ENCODE results near the gene TTC22.

The TTC22 gene

GRCh38 chr1:54806931-54807611 lies 5.9 kb upstream of the TTC22 start:
- peak; percentile 56 for DNase-seq

GRCh38 chr1:54805981-54806381 lies 4.9 kb upstream of the TTC22 start:
- DNase-seq = no peak

- no peak for DNase-seq
Observed at GRCh38 chr1:54805466-54805865, 4.3 kb upstream of the TTC22 start.

- peak; percentile 64 for DNase-seq
Observed at GRCh38 chr1:54804471-54805132, 3.5 kb upstream of the TTC22 start.

GRCh38 chr1:54803761-54804470 lies 2.8 kb upstream of the TTC22 start:
- peak; percentile 54 for DNase-seq

- DNase-seq = no peak
Observed at GRCh38 chr1:54800041-54800898, 853 bp downstream of the TTC22 start.

- peak; percentile 91 for DNase-seq
Observed at GRCh38 chr1:54798769-54799641, 2.1 kb downstream of the TTC22 start.

- DNase-seq = no peak
Observed at GRCh38 chr1:54798206-54798605, 2.9 kb downstream of the TTC22 start.

GRCh38 chr1:54796902-54797301 lies 4.2 kb downstream of the TTC22 start:
- no peak for DNase-seq

GRCh38 chr1:54795841-54796468 lies 5.2 kb downstream of the TTC22 start:
- DNase-seq = no peak

GRCh38 chr1:54795356-54795665 lies 5.8 kb downstream of the TTC22 start:
- DNase-seq = no peak

GRCh38 chr1:54794451-54795355 lies 6.4 kb downstream of the TTC22 start:
- DNase-seq = no peak

- DNase-seq = no peak
Observed at GRCh38 chr1:54792686-54793282, 8.3 kb downstream of the TTC22 start.

- DNase-seq = peak; percentile 61
Observed at GRCh38 chr1:54791880-54792522, 9.1 kb downstream of the TTC22 start.

- no peak for DNase-seq
Observed at GRCh38 chr1:54788459-54788858, 12.7 kb downstream of the TTC22 start.

GRCh38 chr1:54787604-54788003 lies 13.5 kb downstream of the TTC22 start:
- no peak for DNase-seq

- DNase-seq = no peak
Observed at GRCh38 chr1:54786778-54787177, 14.3 kb downstream of the TTC22 start.

- DNase-seq = no peak
Observed at GRCh38 chr1:54784066-54784465, 17.1 kb downstream of the TTC22 start.

GRCh38 chr1:54782588-54782987 lies 18.5 kb downstream of the TTC22 start:
- no peak for DNase-seq

- no peak for DNase-seq
Observed at GRCh38 chr1:54782156-54782555, 19.0 kb downstream of the TTC22 start.
